HG02981 (cell line): Measurements from ENCODE around the gene AGAP3.

Experiments used
- ATAC-seq: cut with Tn5 transposase; IDR thresholded peaks from one replicate; pipeline ENCODE4 v1.9.1; 2021; ENCODE audit warnings: mild to moderate bottlenecking, moderate library complexity; ENCODE audit not compliant: unreplicated experiment

Gene AGAP3

DNA sequence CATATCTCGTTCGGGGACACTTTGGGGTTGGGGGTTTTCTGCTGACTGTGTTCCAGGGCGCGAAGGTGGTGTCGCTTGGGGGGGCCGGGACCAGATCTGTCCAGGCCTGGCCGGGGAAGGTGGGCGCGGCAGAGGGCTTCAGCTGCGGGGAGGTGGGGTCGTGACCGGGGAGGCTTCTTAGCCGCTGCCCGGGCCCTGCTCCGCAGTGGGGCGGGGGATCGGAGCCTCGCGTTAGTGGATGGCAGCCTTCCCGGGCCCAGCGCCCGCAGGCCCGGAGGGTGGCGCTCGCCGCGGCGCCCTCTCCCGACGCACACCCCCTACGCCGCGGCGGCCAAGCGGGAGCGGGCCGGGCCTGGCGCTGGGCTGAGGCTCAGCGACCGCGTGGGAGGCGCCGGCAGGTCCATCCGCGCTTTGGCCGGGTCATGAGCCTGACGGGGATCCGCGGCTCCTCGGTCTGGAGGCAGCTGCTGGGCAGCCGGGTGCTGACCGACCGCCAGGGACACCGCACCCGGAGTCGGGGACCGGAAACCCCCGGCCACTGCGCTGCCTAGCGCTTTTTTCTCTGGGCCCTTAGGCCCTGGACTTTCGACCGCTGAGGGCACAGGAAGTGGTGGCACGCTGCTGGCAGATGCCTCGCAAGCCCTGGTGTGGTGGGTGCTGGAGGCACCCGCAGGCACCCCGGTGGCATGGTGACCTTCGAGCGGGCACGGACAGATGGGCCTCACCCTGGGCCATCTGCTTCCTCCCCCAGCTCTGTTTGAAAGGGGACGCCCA lies 1.2 kb downstream of the AGAP3 start:
- no peak for ATAC-seq

DNA sequence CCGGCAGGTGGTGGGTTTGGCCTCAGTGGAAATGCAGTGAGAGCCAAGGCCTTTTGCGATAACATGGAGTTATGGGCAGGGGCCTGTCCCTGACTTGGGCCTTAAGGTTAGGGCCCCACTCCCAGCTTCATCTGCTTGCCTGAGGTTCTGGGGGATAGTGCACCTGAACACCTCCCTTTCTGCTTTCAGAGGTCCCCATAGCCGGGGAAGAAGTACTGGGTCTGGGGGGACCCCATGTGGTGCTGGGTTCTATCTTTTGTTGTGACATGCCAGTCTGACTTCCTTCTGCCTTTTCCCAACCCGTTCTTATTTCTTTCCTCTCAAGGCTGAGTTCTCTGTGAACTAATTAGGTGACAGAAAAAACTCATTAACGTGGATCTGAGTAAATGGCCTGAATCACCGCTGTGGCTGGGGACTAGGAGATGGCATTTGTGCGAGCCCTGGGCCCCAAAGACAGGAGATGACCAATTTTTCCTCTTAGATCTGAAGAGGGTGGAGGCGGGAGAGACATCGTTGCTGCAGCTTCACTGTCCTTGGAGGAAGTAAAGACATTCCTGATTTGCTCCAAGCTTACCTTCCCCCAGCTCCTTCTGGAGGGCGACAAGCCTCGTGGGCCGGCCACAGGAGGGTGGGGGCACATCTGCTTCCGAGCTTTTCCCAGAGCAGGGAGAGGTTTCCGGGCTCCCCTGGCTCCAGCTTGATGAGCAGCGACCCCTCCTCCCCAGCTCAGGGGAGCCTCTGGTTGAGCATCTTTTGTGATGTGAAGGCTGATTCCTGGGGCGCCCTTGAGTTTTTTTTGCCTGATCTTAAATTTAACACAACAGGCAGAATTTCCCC lies 2.0 kb downstream of the AGAP3 start:
- no peak for ATAC-seq

DNA sequence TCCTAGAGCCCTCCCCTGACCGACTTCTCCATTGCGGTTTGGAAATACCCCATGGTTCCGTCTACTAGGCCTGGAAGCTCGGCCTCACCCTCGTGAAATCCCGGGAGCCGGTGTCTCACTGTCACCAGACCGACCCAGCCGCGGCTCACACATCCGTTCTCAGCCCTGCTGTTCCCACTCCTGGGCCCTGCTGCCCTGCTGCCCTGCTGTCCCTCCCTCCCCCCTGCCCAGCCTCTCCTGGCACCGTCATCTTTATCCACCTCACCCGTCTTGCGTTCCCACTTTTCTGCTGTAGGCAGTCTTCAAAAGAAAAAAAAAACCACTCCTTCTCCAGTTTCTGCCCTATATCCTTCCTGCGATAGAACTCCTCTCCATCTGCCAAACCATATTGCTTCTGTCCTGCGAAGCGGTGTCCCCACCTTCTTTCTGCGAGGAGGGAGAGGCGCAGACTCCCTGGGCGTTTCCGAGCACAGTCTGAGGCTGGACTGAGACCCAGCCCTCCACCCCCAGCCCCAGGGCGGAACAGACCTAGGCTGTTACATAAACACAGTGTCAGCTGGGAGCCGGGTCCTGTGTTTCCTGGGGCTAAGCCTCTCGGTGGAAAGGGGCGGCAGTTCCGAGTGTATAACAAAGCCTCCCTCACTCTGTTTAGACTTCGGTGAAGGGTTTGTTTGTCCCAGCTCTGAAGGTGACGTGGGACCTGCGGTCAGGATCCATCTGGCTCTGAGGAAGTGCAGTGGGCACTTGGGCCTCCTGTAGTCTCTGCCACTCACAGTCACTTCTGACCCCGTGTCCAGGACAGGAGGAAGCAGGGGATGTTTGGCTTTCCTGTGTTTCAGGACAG lies 2.8 kb downstream of the AGAP3 start:
- no peak for ATAC-seq

DNA sequence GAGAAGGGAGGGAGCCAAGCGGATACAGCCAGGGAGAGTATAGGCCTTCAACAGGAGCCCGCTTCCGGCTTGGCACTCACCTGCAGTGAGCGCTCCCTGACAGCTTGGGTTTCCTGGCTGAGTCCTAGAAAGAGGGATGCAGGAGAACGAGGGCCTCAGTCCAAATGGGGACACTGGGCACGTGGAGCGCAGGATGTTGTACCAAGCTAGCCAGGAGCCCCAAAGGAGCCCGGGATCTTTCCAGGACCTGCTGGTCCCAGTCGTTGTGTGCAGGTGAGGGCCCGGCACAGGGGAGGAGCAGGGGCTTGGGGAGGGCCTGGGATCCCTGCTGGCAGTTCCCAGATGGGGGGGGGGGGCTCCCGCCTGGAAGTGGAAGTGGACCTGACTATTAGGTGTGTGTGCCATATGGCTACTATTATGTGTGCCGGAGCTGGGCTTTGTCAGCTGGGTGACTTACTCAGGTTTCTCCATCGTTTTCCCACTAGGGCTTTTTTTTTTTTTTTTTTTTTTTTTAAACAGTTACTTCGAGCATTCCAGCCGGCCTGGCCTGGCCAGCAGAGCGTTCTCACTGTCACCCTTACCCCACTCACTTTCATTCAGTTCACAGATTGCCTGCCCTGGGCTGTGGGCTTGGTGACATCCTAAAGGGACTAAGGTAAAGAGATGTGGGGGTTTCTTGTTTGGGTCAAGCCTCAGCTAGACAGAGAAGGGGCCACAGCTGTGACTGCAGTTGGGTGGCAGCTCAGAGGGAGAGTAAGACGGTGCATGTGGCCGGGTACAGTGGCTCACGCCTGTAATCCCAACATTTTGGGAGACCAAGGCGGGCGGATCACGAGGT lies 3.8 kb downstream of the AGAP3 start:
- ATAC-seq, result no peak

DNA sequence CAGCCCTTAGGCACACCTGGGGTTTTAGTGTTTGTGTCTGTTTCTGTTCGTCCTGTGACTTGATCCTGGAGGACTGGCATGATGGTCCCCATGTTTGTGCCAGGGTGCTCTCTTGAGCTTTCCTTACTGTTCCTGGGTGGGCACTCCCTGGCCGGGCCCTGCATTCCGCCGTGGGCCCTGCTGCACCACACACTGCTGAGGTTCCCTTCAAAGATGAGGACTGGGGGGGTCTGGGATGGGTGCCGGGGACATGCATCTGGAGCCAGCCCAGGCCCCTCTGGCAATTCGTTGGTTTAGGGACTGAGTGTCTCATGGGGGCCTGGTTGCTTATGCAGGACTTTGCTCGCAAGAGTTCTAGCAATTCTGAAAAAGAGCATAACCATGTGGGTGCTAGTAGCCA lies 4.7 kb downstream of the AGAP3 start:
- no peak for ATAC-seq

DNA sequence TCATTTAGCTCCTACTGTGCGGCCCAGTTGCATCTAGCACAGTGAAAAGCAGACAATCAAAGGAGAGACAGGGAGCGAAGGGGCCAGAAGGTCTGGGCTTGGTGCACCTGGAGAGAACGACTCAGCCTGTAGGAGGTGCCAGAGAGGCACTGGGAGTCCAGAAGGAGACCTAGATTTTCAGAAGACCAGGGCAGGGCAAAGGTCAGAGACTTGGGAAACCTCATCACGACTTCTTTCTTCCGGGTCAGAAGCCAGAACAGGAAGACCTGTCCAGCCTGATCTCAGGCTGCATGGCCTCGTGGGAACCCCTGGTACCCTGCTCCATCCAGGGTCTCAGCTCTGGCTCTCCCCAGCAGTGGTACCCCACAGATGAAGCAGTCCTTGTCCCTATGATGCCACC lies 5.2 kb downstream of the AGAP3 start:
- ATAC-seq, result no peak

DNA sequence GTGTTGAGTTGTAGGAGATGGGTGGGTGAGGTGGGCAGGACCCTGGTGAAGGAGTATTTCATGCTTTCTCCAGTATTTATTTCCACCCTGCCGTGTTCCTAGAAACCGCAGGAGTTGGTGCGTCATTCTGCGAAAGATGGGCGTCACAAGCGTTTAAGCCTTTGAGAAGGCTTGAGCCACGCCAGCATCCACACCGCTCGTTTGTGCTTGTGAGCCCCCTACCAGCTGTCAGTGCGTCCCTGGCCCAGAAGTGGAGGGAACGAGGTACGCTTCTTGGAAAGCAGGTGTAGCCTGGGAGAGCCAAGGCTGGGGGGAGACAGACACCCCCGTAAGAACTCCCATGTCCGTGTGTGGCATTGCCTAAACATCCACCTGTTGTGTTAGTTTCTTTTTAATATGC lies 5.7 kb downstream of the AGAP3 start:
- no peak for ATAC-seq

DNA sequence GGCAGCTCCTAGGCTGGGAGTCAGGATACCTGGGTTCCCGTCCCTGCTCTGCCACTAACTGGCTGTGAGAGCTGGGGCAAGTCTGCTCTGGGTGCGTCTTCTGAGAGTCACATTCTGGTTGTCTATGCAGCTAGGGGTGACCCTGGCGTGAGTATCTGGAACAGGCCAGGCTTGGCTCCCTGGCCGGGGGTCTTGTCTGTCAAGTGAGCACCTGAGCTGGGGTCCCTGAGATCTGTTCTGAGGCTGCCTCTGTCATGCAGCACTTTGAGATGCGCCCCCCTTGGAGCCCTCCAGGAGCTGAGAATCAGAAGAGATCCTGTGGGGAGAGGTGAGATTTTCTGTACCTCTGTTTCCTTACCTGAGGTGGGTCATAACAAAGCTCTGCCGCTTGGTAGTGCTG lies 7.5 kb downstream of the AGAP3 start:
- ATAC-seq, result no peak

DNA sequence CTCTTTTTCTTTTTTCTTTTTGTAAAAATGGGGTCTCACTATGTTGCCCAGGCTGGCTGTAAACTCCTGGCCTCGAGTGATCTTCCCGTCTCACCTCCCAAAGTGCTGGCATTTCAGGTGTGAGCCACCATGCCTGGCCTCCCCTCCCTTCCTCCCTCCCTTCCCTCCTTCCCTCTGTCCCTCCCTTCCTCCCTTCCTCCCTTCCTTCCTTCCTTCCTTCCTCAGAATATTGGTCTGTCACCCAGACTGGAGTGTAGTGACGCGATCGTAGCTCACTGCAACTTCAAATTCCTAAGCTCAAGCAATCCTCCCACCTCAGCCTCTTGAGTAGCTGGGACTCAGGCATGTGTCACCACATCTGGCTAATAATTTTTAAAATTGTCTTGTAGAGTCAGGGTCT lies 8.4 kb downstream of the AGAP3 start:
- ATAC-seq, result no peak

DNA sequence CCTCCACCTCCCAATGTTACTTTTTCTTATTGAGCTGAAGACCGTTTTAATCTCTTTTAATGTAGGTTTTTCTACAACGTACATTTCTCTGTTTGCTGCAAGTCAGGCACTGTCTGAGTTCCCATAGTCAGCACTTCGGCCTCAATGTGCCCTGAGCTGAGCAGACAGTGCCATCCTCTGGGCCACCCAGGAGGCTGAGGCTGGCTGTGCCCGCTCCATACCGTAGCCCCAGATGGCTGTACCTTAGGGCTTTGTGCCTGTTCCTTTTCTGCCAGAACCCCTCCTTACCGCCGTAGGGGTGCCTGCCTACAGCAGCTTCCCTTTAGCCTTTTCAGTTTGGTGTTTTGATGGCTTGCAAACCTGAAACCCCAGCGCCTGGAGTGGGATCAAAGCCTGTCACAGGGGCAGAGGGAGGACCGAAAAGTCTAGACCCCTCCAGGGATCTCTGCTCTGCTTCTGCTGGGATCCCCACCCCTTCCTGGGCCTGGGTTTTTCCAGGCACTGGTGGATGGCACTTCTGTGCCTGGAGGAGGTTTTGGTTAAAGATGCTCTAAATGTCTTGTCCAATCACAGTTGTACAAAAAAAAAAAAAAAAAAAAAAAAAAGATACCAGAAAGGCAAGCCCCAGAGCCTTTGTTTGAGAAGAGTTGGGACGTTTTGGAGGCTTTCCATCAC lies 9.0 kb downstream of the AGAP3 start:
- ATAC-seq, result no peak

DNA sequence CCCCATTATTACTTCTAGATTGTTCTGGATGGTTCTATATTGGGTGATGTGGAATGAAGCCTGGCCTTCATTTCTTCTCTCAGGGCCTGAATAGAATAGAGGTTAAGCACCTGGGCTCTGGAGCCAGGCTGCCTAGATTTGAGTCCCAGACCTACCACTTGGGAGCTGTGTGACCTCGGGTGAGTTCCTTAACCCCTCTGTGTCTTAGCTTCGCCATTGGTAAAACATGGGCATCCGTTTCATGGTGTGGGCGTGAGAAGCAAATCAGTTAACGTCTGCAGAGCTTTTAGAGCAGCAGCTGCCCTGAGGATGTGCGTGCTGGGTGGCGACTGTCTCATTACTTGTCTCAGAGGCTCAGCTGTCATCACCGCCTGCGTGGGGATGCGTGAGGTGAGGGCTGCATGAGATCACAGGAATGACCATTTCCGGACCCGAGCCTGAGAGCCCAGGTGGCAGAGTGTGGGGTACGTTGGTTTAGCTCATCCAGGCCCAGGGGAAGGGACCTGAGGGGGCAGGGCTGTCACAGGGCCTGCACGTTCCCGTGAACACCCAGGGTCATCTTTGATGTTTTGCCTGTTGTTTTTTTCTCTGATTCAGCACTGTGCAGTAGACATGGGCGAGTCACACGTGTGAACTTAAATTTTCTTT lies 9.7 kb downstream of the AGAP3 start:
- ATAC-seq, result no peak

DNA sequence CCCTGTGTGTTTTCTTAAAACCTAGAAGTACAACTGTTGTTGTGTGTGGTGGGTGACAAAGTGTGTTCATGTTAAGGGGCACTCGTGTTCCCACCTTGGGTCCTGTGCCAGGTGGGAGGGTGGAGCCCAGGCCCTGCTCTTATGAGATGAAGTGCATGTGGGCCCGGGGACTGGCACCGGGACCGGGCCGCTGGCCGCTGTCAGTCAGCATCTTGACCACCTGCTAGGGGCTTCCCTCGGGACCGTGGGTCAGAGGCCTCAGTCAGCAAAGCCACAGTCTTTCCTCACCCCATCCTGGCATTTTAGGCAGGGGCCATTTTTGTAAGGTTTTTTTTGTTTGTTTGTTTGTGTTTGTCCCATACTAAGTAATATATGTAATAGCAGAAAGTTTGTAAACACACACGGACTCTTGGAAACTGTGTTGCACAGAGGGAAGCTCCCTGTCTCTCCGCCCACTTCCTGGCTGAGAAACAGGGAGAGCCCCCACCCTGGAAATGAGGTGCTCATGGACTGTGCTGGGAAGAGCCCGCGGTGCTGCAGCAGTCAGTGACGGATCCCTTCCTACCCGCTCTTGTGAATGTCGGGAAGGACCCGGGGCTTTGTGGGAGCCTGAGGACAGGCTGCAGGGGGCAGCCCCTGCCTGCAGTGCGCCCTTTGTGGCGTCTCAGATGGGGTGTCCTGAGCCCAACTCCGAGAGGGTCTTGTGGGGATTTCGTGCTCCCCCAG lies 13.4 kb downstream of the AGAP3 start:
- no peak for ATAC-seq

DNA sequence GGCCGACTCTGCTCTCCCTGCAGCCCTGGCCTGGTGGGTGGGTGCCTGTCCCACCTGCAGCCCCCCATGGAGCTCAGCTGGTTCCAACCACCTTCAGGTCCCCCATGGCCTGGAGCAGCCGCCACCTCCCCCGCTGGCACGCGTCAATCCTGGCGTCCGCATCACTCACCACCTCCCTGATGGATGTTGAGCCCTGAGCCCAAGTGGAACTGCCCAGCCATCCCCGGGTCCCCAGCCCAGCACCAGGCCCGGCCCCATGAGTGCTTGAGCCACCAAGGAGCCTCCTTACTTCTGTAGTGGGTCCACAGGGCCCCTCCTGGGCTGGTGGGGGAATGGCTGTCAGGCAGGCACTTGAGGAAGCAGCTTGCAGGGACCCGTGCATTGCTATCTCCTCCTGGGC lies 14.6 kb downstream of the AGAP3 start:
- ATAC-seq, result no peak

DNA sequence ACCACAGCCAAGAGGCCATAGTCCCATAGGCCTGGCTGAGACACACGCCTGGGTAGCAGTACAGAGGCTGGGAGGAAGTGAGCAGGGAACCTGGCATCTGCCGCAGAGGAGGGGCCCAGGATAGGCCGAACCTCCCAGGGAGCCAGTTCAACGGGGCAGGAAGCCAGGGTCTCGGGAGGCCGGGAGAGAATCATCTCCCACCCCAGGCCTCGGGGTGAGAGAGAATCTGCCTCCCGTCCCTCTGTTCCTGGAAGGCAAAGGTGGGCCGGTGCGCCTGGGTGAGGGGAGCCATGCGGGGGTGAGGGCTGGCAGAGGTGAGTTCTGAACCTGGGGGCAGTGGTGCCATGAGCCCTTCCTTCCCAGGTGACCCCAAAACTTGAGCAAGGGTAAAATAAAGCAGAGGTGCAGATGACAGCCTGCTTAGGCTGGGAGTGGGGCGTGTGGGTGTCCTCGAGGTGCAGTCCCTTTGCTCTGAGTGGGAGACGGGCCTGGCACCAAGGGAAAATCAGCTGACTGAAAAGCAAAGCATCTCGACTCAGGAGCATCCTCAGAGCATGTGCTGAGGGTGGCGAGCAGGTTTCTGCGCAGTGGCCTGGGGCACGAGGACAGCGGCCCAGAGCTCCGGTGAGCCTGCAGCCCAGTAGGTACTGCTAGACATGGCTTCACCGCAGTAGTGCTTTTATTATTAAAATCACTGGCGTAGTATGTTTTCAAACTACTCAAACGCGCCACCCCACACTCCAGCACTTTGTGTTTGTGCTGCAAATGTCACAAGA lies 15.5 kb downstream of the AGAP3 start:
- no peak for ATAC-seq

DNA sequence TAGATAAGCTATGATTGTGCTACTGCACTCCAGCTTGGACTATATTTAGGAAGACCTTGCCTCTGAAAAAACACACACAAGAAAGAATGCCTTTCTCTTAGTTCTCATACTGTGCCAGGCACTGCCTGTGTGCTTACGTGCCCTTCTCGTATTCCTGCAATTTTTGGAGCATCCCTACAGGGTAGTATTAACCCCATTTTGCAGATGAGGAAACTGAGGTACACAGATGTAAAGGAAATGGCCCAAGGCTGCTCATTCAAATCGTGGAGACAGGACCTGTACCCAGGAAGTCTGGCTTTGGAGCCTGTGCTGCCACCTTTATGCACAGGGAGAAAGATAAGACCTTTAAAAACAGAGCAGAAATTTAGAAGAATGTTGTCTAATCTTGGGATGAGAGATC lies 16.7 kb downstream of the AGAP3 start:
- no peak for ATAC-seq

DNA sequence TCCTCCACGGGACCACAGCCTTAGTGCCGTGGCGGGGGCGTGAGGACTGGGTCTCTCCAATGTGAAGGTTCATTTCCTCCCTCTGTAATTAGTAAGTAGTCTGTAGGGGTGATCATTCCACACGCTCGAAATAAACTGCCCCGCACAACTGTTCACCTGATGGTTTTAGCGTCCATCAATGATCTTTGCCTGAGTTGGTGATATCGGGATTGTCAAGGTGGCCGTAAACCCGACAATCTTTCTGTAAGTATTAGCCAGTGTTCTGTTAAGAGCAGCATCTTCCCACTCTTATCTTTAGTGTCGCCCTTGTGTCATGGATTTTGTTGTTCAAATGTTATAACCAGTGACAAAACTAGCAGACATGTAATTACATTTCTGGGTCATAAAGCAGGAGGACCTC lies 17.7 kb downstream of the AGAP3 start:
- no peak for ATAC-seq

DNA sequence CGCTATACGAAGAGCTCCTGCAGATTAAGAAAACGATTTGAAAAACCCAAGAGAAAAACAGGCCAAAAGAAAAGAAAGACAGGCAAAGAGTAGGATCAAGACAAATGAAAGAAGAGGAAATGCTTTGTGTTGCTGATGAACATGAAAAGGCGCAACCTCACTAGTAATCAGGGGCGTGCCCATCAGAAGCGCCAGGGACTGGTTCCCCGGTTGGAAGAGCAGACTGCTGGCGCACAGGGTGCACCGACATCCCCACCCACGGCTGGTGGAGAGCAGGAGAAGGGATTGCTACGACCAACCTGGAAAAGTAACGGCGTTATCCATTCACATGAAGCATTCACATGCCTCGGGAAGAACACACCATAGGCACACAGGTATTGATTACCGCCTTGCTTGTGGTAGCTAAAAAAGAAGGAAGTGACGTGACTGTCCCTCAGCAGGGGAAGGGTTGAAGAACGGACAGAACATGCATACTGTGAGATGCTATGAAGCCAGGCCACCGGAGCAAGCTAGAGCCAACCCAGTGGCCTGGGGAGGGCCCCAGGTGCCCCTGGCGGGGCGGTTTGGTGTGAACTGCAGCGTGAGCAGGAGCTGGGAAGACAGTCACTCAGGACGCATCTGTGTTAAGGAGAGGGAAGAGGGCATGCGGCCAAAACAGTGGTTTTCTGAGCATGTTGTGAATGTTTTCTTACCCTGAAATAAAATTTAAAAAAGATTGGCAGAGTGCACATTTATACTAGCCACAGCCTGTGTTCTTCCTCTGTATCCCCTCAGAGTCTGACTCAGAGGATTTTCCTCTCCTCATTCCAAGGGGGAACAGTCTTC lies 18.3 kb downstream of the AGAP3 start:
- ATAC-seq, result no peak
